OCI-M2 (cell line): Measurements from ENCODE around the gene KLHDC7A.

Experiments
- DNase-seq: peaks from one replicate; lab custom pipeline; 2025; ENCODE audit not compliant: unreplicated experiment; lab: John Stamatoyannopoulos, UW

The KLHDC7A gene

DNA sequence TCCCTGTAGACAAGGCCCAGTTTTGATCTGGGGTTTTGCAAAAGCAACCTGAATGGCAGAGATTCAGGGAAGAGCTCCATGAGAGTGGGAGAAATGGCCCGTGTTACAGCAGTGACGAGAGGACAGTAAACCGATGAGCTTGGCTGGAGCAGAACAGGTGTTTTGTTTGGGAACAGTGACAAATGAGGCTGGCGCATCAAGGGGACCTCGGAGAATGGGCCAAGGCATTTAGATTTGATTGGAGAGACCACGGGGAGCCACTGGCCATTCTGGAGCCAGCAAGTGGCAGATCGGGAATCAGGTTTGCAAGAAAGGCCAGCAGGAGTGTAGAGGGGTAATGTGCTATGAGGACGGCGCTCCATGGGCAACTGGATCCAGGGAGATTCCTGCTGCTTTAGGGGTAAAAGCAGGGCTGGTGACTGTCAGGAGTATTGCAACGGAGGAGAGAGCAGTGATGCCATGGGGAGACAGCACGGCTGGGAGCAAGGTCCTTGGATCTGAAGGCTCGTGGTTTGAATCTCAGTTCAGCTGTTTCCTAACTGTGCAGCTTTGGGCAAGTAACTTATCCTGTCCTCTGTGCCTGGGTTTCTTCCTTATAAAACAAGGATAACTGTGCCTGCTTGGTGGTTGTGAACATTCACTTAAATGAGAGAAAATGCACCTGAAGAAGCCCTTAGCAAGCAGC, 9.9 kb upstream of the KLHDC7A start:
- no peak for DNase-seq

DNA sequence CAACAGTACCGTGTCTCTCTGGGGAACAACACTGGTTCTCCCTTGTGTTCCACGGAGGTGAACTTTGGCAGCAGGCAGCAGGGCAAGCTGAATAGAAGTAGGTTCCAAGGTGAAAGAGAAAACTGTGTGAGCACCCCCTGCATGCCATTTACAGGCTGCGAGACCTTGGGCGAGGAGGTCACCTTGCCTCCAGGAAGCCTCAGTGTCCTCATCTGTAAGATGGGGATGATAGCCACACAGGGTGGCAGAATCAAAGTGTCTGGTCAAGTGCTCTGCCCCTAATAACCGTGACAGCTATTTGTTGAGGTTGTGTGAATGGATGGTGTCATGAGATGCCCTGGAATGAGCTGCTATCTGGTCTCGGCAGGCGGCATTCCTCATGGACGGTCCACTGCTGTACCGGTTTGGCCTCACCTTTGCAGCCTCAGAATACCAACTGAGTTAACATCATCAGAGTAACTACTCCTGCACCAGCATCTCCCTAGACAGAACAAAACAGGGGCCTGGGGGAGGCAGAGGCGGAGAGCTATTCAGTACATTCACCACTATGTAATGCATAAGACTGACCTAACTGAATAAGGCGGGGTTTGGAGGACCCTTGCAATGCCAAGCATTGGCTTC, 7.4 kb upstream of the KLHDC7A start:
- no peak for DNase-seq

DNA sequence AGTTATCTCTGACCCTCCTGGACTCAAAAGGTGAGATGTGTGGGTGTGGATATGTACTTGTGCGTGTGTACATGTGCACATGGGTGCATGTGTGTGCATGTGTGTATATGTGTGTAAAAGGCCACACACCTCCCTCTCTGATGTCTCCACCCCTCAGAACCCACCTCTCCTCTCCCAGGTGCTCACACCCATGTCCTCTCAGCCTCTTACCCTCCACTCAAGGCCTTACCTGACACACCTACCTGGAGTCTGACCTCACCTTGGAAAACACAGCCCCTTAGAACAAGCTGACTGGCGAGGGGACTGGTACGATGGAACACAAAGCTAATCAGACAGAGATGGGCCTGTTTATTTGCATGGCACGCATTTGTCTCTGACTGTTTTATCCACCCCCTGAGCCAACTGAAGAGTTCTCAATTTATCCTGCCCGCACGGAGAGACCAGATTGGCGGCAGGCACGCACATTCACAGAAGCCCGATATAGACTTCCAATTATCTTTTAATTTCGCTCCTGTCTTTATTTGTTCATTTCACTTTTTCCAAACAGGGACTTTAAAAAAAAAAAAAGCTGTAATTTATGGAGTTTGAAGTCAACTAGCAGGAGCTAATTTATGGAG, 6.1 kb upstream of the KLHDC7A start:
- no peak for DNase-seq

DNA sequence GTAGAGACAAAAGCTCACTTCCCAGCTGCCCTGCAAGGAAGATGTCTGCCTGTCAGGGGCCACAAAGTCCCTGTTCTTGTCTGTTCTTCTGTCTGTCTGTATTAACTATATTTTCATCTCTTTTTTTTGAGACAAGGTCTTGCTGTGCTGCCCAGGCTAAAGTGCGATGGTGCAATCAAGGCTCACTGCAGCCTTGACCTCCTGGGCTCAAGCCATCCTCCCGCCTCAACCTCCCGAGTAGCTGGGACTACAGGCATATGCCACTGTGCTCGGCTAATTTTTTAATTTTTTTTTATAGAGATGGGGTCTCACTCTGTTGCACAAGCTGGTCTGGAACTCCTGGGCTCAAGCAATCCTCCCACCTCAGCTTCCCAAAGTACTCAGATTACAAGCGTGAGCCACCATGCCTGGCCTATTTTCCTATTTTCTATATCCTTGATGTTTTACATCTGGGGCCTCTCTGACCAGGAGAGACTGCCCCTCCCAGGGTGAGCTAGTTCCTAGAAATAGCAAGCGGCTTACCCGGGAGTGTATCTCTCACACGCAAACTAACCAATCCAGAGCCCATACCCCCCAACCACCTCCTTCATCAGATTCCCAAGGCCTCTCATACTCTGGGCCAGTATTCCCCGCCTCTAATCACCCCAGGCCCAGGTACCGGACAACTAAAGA, 5.4 kb upstream of the KLHDC7A start:
- DNase-seq: no peak

DNA sequence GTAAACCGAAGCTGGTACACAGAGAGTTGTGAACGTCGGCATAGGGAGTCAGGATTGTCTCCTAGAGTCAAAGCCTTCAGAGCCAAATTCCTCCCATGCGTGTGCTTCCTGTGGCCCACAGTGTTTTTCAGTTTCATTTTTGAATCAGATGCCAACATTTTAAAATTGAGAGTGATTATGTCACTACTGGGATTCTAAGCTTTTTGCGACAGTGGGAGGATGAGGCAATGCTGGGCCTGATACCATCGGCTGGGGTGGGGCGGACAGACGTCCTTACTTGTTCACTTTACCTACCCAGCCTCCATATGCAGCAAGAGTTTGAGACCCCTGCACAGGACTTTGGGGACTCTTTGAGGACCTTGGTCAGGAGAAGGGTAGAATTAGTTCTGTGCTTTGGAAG, 1.3 kb upstream of the KLHDC7A start:
- no peak for DNase-seq

DNA sequence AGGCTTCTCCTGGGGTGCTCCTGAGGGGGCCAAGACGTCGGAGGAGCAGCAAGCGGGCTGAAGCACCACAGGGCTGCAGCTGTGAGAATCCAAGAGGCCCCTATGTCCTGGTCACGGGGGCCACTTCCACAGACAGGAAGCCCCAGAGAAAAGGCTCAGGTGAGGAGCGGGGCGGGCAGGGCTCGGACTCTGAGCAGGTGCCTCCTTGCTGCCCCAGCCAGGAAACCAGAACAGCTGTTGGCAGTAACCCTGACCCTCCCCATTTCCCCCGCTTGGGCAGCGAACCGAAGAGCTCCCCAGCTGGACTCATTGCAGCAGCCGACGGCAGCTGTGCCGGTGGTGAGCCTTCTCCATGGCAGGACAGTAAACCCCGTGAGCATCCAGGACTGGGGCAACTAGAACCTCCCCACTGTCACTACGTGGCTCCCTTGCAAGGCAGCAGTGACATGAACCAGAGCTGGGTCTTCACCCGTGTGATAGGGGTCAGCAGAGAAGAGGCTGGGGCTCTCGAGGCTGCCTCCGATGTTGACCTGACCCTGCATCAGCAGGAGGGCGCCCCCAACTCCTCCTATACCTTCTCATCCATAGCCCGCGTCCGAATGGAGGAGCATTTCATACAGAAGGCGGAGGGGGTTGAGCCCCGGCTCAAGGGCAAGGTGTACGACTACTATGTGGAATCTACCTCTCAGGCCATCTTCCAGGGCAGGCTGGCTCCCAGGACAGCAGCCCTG, 625 bp downstream of the KLHDC7A start:
- DNase-seq: no peak

DNA sequence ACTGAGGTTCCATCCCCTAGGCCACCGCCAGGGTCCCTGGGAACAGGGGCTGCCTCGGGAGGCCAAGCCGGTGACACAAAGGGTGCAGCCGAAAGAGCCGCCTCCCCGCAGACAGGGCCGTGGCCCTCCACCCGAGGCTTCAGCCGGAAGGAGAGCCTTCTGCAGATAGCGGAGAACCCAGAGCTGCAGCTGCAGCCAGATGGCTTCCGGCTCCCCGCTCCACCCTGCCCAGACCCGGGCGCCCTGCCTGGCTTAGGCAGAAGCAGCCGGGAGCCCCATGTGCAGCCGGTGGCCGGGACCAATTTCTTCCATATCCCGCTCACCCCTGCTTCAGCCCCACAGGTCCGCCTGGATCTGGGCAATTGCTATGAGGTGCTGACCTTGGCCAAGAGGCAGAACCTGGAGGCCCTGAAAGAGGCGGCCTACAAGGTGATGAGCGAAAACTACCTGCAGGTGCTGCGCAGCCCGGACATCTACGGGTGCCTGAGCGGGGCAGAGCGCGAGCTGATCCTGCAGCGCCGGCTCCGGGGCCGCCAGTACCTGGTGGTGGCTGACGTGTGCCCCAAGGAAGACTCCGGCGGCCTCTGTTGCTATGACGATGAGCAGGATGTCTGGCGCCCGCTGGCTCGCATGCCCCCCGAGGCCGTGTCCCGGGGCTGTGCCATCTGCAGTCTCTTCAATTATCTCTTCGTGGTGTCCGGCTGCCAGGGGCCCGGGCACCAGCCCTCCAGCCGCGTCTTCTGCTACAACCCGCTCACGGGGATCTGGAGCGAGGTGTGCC, 1.4 kb downstream of the KLHDC7A start:
- no peak for DNase-seq

DNA sequence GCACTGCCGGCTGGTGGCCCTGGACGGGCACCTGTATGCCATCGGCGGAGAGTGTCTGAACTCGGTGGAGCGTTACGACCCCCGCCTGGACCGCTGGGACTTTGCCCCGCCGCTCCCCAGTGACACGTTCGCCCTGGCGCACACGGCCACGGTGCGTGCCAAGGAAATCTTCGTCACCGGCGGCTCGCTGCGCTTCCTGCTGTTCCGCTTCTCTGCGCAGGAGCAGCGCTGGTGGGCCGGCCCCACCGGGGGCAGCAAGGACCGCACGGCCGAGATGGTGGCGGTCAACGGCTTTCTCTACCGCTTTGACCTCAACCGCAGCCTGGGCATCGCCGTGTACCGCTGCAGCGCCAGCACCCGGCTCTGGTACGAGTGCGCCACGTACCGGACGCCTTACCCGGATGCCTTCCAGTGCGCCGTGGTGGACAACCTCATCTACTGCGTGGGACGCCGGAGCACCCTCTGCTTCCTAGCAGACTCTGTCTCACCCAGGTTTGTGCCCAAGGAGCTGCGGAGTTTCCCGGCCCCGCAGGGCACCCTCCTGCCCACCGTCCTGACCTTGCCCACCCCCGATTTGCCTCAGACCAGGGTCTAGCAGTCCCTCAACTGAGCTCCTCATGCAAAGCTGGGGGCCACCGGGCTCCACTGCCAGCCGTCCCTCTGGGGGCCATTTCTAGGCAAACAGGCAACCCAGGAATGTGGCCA, 2.1 kb downstream of the KLHDC7A start:
- DNase-seq: no peak

DNA sequence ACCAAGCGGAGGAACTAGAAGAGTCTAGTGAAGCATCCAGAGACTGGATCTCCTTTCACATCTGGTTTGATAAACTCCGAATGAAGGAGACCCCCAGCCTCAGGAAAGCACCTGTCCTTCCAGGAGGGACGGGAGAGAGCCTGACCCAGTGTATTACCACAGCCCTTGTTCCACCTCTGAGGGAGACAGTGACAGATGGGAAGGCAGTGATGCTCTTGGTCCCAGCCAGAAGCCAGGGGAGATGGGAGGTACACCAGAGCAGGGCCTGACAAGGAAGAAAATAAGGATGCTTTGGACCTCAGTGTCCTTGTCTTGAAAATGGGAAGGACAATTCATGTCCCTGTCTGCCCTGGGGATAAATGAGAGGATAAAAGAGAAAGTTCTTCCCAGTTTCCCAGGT, 3.5 kb downstream of the KLHDC7A start:
- no peak for DNase-seq

DNA sequence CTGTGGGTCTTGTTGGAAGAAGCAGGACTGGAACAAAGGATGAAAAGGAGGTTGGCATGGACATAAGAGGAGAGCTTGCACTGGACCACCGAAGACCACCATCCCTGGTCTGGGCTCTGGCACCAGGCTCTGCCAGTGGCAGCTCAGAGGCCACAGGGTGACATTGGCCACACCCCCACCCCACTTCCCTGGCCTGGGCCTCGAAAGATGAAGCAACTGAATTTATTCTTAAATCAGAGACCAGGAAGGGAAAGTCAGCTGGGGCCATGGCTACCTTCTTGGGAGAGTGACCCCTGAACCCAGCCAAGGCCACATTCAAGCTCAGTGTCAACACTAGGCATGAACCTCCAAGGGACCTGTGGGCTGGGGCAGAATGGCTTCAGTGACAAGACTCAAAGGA, 4.0 kb downstream of the KLHDC7A start:
- DNase-seq: no peak

DNA sequence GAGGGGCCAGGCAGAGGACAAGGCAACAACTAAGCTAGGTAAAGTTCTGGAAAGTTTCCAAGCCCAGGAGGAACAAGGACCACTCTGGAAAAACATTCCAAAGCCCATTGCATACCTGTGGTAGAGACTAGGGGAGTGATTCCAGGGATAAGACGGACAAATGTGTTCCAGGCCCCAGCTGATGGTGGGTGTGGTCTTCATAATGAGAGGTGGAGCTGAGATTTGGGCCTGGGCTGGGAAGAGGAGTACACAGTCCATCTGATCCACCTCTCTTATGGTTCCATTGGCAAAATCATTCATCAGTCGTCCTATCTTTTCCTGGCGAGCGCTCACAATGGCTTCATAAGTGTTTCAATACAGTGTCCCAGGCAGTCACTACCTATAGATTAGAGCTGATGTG, 4.5 kb downstream of the KLHDC7A start:
- DNase-seq: no peak

DNA sequence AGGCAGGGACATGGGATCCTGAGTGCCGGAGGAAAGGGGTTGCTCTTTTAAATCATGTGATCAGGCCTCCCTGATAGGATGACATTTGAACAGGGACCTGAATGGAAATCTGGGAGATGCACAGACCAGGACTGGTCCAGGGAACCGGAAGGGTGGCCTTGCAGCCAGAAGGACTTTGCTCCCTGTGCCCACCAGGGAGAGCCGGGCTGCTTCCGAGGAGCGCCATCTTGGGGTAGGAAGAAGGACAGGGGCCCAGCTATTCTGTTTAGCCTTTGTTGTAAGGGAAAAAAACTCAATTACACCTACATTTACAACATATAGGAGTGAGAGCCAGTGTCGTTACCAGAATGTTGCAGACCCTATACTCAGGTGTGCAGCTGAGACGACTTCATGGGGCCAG, 5.5 kb downstream of the KLHDC7A start:
- no peak for DNase-seq

DNA sequence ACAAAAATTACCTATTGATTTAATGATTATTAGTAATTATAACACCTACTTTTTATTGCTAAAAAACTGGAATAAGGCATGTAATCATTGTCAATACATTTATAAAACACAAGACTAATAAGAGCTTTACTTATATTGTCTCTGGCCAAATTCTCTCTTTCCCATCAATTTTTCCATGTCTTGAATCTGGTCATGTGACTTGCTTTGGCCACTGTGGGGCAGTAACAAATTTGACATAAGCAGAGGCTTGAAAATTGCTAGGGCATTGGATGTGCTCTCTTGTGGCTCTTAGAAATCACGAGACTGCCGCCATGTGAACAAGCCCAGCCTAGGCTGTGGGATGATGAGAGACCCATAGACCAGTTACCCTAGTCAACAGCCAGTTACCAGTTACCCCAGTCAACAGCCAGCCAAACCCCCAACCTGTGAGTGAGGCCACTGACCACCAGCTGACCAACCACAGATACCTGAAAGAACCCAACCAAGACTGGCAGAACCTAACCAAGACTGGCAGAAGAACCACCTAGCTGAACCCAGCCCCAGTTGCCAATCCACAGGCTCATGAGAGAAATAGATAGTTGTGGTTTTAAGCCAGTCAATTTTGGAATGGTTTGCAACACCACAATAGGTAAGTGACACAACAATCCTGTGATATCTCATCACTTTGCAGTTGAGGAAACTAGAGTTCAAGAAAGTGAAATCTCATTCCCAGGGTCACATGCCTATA, 8.8 kb downstream of the KLHDC7A start:
- no peak for DNase-seq

DNA sequence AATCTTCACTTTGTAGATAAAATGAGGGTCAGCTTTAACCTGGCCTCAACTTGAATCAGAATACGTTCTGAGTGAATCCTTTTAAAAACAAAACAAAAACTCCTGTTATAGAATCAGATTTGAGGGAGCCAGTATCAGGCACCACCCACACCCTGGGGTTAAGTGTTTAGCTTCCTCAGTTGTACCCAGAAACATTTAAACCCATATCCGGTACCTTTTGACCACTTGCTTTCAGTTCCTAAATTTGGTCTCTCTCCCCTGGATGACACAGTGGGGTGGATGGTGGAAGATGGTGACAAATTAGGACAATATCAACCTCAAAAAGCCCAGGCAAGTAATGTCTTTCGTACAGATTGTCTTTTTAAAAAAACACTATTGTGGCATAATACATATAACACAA, 10.4 kb downstream of the KLHDC7A start:
- DNase-seq: no peak

DNA sequence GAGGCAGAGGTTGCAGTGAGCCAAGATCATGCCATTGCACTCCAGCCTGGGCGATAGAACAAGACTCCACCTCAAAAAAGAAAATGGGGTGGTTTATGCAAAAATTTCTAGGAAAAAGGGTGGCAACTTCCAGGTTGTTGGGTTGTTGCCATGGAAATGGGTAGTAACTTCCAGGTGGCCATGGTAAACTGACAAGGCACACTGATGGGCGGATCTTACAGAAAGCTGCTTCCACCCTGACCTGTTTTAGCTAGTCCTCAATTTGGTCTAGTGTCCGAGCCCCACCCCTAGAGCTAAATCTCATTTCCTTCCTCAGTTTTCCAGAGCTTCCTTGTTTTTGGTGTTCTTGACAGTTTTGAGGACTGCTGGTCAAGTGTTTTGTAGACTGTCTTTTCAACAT, 13.6 kb downstream of the KLHDC7A start:
- DNase-seq: no peak

DNA sequence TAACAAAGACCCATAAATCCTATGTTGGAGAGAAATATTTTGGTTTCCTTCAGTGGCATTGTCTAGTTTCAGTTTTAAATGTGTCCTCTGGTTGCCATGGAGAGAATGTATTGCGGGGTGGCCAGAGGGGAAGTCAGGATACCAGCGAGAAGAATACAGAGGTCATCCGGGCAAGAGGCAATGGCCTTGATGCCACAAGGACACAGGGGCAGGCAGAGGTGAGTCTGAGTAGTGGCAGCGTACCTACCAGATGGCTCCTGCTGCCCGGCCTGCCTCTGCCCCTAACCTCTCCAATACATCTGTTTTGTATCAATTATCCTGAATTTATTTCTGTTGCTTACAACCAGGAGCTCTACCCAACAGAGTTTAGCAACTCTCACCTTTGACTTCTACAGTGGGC, 14.9 kb downstream of the KLHDC7A start:
- no peak for DNase-seq

DNA sequence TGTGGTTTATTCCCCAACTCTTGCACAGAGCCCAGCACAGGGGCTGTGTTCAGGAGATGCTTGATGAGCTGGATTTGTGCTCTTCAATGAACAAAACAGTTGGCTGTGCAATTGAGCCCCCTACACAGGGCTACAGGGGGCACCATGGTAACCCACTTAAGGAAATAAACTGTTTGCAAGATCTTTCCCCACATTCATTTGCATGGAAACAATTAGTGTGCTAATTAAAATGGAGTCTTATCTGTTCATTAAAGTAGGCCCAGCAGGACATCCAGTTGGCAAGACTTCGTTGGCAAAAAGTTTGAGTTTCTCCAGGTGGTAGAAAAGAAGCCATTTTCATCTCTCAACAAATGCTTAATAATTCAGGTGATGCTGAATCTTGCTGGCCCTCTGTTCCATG, 15.3 kb downstream of the KLHDC7A start:
- DNase-seq: no peak

DNA sequence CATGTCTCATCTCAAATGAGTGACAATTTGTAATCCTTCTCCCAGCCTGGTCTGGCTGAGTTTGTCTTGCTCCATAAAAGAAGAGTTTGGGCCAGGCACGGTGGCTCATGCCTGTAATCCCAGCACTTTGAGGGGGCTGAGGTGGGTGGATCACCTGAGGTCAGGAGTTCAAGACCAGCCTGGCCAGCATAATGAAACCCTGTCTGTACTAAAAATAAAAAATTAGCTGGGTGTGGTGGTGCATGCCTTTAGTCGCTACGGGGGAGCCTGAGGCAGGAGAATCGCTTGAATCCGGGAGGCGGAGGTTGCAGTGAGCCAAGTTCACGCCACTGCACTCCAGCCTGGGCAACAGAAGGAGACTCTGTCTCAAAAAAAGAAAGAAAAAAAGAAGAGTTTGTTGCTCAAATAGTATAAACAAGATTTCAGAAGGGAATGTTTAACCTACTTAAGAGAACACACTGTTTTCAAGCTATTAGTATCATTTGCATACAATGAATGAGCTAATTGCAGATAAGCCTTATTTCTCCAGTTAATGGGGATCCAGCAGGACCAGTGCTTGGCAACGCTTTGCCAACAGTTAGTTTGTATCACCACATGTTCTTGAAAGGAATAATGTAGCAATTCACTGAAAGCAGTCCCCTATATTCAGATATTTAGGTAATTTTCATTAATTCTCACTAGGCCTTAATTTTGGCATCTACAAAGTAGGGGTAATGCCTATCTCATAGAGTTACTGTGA, 15.9 kb downstream of the KLHDC7A start:
- DNase-seq: no peak

DNA sequence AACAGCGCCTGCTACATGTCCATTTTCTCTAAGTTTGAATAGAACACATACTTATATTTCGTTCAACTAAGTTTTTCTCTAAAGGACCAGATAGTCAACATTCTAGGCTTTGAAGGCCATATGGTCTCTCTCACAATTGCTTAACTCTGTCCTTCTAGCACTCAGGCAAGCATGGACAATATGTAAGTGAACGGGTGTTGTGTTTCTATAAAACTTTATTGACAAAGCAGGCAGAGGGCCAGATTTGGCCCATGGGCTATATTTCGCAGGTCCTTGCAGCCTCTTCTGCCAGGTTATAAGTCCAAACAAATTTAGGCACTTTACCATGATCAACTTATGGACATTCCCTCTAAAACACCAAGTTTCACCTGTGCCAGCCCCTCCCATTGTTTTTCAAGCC, 21.1 kb downstream of the KLHDC7A start:
- no peak for DNase-seq
